NCI-H510A treated with DMSO at 0.1 percent for 48 hours (cell line): ENCODE results near the gene PGAP2.
"Not testable (repeated sequence)": the region's sequence is repeated elsewhere in the genome, so short reads cannot be mapped to it uniquely, and the experiment has no call there.

ENCODE experiments used
- DNase-seq: peaks from one replicate; lab custom pipeline; 2025; lab: John Stamatoyannopoulos, UW

The PGAP2 gene

GRCh38 chr11:3807909-3808860 is at the start of gene PGAP2:
PGAP2 (plus strand) TSS chr11:3808560; CDS start chr11:3811260, 2,700 bp downstream.
- peak; percentile 77 for DNase-seq

DNA sequence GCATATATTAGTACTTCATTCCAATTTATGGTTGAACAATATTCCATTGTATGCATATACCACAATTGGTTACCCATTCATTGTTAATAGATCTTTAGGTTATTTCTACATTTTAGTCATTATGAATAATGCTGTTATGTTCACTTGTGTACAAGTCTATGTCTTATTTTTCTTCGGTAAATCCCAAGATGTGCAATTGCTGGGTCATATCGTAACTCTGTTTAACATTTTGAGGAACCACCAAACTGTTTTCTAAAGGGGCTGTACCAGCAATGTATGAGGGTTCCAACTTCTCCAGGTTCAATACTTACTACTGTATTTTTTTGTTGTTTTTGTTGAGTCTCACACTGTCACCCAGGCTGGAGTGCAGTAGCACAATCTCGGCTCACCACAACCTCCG is 44.1 kb upstream of the PGAP2 start:
- no peak for DNase-seq

DNA sequence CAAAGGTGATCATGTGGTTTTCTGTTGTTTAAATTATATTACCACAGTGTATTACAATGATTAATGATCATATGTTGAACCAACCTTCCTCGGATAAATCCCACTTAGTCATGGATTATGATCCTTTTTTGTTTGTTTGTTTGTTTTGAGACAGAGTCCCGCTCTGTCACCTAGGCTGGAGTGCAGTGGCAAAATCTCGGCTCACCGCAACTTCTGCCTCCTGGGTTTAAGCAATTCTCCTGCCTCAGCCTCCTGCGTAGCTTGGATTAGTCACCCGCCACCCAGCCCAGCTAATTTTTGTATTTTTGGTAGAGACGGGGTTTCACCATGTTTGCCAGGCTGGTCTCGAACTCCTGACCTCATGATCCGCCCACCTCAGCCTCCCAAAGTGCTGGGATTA is 41.5 kb upstream of the PGAP2 start:
- not testable (repeated sequence) for DNase-seq

GRCh38 chr11:3767536-3767935 is 40.8 kb upstream of the PGAP2 start:
- no peak for DNase-seq

DNA sequence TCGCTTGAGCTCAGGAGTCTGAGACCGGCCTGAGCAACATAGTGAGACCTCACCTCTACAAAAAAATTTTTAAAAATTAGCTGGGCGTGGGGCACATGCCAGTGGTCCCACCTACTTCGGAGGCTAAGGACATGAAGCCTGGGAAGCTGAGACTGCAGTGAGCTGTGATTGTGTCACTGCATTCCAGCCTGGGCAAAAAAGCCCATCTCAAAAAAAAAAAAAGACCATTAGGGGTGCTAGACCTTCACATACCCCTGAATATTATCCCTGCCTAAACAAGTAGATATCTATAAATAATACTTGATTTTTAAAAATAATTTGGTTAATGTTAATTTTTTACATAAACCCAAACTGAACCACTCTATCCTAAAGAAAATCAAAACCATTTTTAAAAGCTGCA is 35.2 kb upstream of the PGAP2 start:
- no peak for DNase-seq

GRCh38 chr11:3775736-3776406 is 32.5 kb upstream of the PGAP2 start:
- no peak for DNase-seq

GRCh38 chr11:3781423-3781822 is 26.9 kb upstream of the PGAP2 start:
- DNase-seq = no peak

- no peak for DNase-seq
Observed at GRCh38 chr11:3782963-3783362, 25.4 kb upstream of the PGAP2 start.

GRCh38 chr11:3783611-3784010 is 24.7 kb upstream of the PGAP2 start:
- DNase-seq = no peak

- DNase-seq = no peak
Observed at GRCh38 chr11:3786781-3787428, 21.5 kb upstream of the PGAP2 start.

DNA sequence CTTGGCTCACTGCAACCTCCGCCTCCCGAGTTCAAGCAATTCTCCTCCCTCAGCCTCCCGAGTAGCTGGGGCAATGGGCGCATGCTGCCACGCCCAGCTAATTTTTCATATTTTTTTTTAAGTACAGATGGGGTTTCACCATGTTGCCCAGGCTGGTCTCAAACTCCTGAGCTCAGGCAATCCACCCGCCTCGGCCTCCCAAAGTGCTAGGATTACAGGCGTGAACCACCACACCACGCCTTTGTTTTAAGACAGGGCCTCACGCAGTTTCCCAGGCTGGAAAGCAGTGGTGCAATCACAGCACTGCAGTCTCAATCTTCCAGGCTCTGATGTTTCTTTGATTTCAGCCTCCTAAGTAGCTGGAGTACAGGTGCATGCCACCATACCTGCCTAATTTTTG is 14.0 kb upstream of the PGAP2 start:
- DNase-seq = not testable (repeated sequence)

- DNase-seq = no peak
Observed at GRCh38 chr11:3795131-3796001, 13.0 kb upstream of the PGAP2 start.

- DNase-seq = no peak
Observed at GRCh38 chr11:3796002-3796311, 12.4 kb upstream of the PGAP2 start.

DNA sequence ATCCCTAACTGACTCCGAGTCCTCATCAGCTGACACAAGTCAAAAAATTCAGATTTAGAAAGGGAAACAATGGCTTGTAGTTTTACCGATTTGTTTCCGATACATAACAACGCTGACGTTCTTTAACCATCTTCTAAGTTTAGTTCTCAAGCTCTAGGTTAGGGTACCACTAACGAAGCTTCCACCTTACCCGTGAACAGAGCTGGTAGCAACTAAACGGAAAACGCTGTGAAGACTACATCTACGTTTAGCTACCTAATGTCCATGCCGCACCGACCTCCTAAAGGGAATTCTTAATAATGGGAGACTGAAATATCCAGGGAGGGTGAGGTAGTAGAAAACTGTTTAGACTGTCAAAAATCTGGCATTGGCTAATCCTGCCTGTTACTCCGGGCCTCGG is 12.0 kb upstream of the PGAP2 start:
- DNase-seq = no peak

- DNase-seq = peak; percentile 52
Observed at GRCh38 chr11:3796801-3797328, 11.5 kb upstream of the PGAP2 start.

GRCh38 chr11:3797329-3798090 is 10.8 kb upstream of the PGAP2 start, which contains the start of gene NUP98:
NUP98 (minus strand) TSS chr11:3797554; CDS start chr11:3782117, 15,437 bp downstream.
- peak; percentile 99 for DNase-seq

- DNase-seq = no peak
Observed at GRCh38 chr11:3799143-3799542, 9.2 kb upstream of the PGAP2 start.

DNA sequence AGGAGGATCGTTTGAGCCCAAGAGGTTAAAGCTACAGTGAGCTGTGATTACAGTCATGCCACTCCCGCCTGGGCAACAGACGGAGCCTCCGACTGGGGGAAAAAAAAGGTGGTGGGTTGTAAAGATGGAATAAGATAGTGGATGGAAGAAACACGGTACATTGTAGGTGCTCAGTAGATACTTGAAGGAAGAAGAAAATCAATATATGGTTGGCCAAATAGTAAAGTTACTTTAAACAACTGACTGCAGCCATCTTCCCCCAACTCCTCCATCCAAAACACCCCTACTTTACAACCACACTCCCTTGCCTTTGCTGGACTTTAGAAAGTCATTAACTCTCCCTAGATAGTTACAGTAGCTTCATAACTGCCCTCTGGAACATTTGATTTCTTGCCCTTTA is 8.5 kb upstream of the PGAP2 start:
- no peak for DNase-seq

DNA sequence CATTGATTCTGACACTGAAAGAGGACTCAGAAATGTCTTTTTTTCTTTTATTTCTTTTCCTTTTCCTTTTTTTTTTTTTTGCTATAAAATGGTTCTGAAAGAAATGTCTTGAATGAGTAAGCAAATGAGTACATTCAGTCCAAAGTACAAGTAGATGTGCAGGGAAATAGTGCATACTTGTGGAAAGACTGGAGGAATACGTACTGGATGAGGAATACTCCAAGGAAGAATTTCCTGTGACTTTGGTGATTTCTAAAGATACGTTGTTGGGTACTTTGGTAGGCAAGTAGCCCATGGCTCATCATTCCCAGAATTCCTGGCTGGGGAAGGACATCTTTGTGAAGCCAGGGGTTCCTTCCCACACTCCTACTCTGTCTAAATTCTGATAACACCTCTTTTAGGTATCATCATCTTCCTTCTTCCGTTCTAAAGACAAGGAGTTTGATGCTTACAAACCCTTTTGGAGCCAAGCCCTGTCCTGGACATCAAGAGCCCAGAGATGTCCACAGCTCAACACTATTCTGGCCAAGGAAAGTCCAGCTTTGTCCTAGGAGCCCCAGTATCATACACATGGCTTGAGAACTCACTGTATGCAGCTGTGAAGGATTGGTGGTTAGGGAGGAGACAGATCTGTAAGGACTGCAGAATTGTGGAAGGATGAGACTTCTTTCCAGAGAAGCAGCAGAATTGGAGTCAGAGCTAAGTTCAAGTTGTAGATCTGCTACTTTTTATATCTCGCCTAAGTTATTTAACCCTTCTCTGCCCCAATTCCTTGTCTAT is 6.2 kb upstream of the PGAP2 start:
- no peak for DNase-seq
